IPS DF 4.7 (cell line): ENCODE measurements around the gene CAMKMT.

Experiments
- DNase-seq: peaks from one replicate; pipeline ENCODE4 v3.0.0-alpha.2; 2013; ENCODE audit warnings: low spot score; ENCODE audit errors: extremely low read depth

CAMKMT gene

DNA sequence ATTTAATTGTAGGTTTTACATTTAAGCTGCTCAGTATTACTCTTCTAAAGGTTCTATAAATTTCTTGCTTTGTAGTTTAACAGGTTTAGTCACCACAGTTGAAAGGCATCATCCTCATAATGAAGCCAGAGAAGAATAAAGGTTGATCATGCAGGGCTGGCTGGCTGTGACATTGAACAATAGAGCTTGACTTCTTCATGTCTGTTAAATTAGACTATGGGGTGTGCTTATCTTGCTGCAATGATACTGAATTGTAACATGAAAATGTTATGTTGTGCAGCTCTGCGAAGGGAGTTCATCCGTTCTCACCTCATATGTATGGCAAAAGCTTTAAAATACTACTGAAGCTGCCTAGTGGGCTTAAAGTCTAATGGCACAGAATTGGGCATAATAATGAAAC is 81.8 kb downstream of the CAMKMT start:
- no peak for DNase-seq

DNA sequence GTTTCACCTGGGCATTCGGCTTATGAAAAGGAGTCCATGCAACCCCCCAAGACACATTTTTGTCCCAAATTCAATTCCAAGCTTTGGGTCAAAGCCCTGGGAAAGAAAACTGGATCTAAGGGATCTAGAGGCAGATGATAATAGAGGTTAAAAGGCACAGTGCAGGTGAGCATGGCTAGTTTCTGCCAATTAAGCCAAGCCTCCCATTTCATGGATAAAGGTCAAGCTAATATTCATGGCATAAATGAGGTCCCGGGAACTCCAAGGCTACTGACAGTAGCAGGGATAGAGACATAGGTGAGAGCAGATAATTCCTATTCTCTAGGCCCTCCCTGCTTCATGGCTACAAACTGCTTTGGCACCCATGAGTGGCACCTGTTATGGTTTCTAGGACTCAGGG is 83.1 kb downstream of the CAMKMT start:
- DNase-seq = no peak

DNA sequence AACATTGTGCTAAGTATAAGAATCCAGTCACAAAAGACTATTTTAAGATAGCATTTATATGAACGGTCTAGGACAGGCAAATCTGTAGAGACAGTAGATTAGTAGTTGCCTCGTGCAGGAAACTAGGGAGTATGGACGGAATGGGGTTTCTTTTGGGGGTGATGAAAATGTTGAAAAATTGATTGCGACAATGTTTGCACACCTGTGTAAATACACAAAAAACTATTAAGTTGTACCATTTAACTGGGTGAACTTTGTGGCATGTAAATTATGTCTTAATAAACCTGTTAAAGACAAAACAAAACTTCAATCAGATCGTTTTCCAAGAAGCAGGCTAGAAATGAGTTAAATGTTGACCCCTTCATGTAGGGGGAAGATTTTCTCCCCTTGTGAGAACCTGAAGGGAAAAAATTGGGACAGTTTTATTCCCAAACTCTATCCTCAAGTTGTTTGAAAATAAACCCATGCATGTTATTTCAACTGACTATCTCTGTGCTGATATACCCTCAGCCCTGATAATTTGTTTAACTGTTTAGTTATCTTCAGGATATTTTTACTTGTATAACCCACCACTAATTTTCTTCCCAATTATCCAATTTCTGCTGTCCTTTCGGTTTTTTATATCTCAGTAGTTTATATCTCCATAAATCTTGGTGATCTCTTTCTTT is 87.2 kb downstream of the CAMKMT start:
- no peak for DNase-seq

- DNase-seq = no peak
Measured at GRCh38 chr2:44450082-44450481, 88.3 kb downstream of the CAMKMT start.

GRCh38 chr2:44450806-44451205 is 89.1 kb downstream of the CAMKMT start:
- DNase-seq = no peak

GRCh38 chr2:44452069-44452583 is 90.4 kb downstream of the CAMKMT start:
- DNase-seq = no peak

DNA sequence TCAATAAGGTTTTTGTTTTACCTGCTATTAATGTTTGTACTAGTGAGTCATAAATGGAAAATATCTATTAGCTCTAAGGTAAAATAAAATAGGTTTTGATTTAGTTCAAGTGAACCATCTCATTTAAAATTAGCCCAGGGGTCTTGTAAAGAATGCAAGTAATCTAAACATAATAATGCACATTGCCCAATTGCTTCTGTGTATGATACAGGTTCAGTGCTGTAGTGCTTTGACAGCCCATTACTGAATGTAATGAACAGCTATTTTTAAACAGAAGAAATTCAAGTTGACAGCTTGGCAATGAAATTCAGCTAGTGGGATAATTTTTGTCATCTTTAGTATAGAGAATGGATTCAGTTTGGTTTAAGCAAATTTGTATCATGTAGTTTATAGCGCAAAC is 91.5 kb downstream of the CAMKMT start:
- DNase-seq = no peak

DNA sequence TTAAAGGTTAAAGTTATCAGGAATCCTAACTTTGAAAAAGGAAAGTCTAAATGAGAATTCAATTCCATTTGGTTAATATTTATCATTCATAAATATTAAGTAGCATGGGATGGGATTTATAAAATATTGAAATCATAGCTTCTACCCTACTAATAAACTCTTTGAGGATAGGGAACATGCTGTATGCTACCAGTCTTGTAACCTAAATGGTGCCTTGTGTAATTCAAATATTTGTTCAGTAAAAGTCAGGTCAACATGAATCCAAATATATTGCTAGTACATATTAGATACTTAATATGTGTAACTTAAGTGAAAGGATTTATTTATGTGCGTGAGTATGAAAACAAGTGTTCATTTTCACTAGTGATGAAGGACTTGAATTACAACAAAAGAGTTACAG is 94.1 kb downstream of the CAMKMT start:
- no peak for DNase-seq

GRCh38 chr2:44456946-44457345 is 95.2 kb downstream of the CAMKMT start:
- DNase-seq = no peak

DNA sequence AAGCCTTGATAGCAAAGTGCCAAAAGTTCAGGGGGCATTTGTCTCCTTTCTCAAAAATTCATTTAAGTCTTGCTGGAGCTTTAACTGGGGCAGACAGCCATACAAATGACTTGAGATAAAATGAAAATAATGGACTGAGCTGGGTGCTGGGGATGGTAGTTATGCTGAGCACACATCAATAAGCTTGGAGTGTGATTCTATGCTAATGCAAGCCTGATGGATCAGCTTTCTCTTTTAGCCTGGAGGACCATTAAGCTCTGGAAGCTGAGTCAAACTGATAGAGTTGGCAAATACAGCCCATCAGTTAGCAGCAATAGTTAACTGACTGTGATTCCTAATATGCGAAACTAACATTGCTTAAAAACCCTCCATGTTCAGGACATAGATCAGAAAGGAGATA is 98.0 kb downstream of the CAMKMT start:
- no peak for DNase-seq

- DNase-seq = no peak
Measured at GRCh38 chr2:44462934-44463849, 101.4 kb downstream of the CAMKMT start.

DNA sequence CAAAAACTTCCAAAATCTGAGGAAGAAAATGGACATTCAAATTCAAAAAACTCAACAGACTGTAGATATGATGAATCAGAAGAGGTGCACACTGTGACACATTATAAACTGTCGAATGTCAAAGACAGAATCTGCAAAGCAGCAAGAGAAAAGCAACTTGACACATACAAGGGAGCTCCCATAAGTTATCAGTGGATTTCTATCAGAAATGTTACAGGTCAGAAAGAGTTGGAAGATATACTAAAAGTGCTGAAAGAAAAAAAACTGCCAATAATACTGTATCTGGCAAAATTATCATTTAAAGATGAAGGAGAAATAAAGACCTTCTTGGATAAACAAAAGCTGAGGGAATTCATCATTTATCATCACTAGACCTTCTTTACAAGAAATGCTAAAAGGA is 102.7 kb downstream of the CAMKMT start:
- no peak for DNase-seq

GRCh38 chr2:44470151-44470550 is 108.4 kb downstream of the CAMKMT start:
- DNase-seq = peak; percentile 86

GRCh38 chr2:44477657-44478414 is 116.1 kb downstream of the CAMKMT start:
- DNase-seq = no peak

DNA sequence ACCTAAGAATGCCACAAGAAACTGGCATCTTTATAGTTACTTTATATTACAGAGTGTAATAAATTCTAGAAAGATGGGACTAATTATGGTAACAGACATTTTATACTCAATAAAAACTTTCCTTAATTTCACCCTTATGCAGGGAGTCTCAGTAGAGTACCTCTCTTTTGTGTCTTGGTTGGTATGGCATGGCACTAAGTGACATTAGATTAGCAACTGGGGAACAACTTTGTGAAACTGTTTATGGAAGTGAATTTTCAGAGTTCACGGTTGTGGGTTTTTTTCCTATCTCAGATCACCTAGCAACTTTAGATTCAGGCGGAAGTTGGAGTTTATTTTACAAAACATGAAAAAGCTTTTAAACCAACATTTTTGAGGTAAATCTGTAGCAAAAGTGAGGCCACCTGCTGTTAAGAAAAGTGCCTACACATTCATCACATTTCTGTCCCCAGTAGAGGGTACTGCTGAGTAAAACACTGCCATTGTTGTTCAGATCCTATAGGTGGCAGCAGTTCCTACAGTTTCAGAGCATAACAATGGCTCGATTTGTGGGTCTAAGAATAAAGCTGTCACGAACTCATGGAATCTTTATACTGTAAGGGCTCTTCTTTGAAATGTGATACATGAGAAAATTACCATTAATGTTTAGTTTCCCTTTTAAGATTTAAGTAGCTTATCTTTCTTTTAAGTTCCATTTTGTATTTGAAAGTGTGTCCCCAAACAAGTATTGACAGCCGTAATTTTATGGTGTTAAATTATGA is 117.6 kb downstream of the CAMKMT start:
- peak; percentile 85 for DNase-seq

- no peak for DNase-seq
Measured at GRCh38 chr2:44480068-44480467, 118.3 kb downstream of the CAMKMT start.

- no peak for DNase-seq
Measured at GRCh38 chr2:44487052-44487451, 125.3 kb downstream of the CAMKMT start.

DNA sequence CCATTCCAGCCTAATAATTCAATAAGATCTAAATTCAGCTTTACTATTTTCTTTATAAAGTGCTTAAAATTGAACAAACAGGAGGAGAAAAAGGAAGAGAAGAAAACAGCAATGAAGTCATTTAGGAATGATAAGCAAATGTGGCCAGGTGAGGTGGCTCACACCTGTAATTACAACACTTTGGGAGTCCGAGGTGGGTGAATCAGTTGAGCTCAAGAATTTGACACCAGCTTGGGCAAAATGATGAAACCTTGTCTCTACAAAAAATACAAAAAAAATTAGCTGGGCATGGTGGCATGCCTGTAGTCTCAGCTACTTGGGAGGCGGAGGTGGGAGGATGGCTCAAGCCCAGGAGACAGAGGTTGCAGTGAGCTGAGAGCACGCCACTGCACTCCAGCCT is 129.0 kb downstream of the CAMKMT start:
- no peak for DNase-seq

- no peak for DNase-seq
Measured at GRCh38 chr2:44494006-44494405, 132.3 kb downstream of the CAMKMT start.

GRCh38 chr2:44495035-44495434 is 133.3 kb downstream of the CAMKMT start:
- no peak for DNase-seq

DNA sequence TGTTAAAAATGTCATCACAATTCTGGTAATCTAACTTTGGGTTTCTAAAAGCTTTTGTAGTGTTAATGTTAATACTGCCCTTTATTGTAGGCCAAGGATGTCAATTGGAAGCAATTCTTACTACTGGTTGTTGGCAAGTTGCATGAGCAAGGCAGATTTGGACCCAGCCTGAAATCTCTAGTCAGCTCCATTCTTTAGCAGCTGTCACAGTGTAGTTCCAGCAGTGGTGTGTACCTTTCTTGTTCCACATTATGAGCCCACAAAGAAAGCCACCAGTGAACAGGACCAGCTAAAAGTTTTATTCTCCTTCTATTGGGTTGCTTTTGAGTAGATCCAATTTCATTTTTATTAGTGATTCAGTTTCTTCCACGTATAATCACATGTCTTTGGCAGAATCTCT is 133.8 kb downstream of the CAMKMT start:
- DNase-seq = no peak
